AG08395 (cell line): ENCODE data around the gene RADIL.

Source experiments
- DNase-seq: peaks from one replicate; pipeline ENCODE4 v3.0.0; 2012; ENCODE audit warnings: mixed read lengths, low spot score

Gene RADIL

GRCh38 chr7:4775250-4775847, 108.2 kb downstream of the RADIL start, which contains the start of gene AP5Z1:
TSS of gene AP5Z1 (plus strand) at chr7:4775623. CDS start at chr7:4775716, 93 bp downstream.
- DNase-seq: peak; percentile 100

- peak; percentile 72 for DNase-seq
Measured at GRCh38 chr7:4774658-4775249, 108.8 kb downstream of the RADIL start.

GRCh38 chr7:4774007-4774406, 109.5 kb downstream of the RADIL start:
- DNase-seq: no peak

DNA sequence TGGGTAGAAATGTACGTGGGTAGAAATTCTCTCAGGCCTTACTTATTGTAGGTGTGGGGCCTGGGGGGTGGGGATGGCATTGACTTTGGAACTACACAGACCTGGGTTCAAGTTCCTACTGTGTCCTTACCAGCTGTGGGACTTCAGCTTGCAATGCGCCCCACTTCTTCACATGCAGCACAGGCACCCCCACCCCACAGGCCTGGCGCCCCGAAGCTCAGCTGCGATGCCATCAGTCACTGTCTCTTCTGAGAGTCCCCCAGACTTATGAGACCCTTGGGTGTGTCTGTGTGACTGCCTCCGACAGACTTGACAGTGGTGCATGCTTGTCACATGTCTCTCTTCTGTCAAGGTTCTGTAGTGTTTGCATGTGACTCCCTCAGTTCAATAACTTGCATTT, 111.2 kb downstream of the RADIL start:
- DNase-seq: no peak

- DNase-seq: no peak
Measured at GRCh38 chr7:4771737-4772136, 111.8 kb downstream of the RADIL start.

GRCh38 chr7:4770886-4771285, 112.6 kb downstream of the RADIL start:
- no peak for DNase-seq

- no peak for DNase-seq
Measured at GRCh38 chr7:4769761-4770160, 113.8 kb downstream of the RADIL start.

GRCh38 chr7:4768597-4769569, 114.6 kb downstream of the RADIL start:
- DNase-seq: no peak

- DNase-seq: no peak
Measured at GRCh38 chr7:4766666-4767519, 116.6 kb downstream of the RADIL start.

GRCh38 chr7:4765776-4766490, 117.6 kb downstream of the RADIL start:
- no peak for DNase-seq

DNA sequence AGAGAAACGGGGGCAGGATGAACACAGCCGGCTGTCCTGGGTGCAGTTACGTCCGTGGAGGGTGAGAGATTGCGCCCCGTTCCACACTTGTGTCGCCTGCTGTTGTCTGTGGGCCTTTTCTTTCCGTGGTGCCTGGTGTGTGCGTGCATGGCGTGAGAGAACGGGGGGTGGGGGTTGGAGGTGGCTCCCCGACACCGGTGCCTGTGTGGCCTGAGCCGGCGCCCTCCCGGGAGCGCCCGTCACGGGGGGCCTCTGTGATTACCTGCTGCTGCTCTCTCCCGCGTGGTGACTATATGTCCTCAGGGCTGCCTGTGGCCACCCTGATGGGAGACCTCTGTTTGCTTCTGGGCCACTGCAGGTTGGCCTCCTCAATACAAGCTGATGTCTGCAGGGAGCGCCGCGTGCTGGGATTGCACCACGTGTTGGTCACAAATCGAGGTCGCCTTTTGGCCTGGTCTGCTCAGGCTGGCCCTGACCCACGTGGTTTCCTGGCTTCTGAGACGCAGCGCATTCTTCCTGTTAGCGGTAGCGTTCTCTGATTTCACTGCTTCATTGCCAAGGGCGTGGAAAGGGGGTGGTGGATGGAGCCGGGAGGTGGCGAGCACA, 119.0 kb downstream of the RADIL start:
- no peak for DNase-seq

- DNase-seq: no peak
Measured at GRCh38 chr7:4763794-4764185, 119.7 kb downstream of the RADIL start.

DNA sequence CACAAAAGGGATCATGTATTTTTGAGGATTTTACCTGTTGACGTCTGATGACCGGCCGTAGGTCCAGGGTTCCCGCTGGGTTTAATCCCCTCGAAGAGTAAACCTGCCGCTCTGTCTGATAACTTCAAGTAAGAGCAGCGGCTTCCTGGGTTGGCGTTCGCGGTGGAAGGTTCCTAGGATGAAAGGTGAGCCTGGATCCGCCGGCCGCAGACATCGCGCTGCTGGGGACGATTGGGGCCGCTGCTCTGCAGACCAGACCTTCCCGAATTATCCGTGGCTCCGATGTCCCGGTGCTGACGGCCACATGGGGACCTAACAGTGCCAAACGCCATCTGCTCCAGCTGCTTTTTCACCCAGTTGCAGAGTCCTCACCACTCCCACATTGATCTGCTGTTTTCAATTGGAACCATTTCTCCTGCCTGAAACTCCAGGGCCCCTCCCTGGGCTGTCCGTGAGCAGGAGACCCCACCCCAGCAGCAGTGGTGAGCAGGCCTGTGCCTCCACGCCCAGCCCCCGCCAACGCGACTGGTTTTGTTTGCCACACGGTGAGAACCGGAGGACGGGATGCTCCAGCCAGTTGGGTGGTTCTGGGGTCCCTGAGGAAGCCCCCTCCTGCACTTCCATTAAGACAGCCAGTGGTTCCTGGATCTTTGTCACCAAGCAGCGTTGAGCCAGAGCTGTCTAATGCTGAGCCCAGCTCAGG, 120.3 kb downstream of the RADIL start:
- DNase-seq: no peak

DNA sequence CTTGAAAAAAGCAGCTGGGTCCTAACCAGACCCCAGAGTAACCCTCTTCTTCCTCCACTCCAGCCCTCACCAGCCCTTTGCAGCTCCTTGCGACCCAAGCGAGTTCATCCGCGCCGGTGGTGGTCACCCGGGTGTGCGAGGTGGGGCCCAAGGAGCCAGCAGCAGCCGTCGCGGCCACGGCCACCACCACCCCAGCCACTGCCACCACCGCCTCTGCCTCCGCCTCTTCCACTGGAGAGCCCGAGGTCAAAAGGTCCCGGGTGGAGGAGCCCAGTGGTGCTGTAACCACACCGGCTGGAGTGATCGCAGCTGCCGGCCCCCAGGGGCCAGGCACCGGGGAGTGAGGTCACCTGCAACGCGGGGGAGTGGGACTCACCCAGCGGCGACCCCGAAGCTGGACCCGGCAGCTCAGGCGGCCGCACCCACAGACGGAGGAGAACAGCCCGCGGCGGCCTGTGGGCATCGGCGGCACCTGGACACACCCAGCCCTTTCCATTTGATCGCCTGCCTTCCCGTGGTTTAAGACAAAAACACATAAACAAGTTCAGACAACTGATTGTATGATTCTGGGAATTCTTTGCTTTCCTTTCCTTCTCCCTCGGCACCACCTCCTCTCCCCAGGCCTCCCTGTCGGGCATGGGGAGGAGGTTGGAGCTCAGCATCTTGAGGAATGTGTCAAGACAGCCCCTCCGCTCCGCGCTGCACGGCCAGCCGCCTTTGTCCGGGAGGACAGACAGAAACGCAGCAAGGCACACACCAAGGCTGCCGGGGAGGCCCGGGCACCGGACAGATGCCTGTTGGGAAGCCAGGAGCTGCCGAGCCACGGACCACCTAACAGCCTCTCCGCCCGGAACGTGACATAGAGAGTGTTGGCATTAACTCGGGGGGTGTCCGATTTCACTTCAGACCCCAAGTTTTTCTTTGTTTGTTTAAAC, 121.1 kb downstream of the RADIL start:
- no peak for DNase-seq

DNA sequence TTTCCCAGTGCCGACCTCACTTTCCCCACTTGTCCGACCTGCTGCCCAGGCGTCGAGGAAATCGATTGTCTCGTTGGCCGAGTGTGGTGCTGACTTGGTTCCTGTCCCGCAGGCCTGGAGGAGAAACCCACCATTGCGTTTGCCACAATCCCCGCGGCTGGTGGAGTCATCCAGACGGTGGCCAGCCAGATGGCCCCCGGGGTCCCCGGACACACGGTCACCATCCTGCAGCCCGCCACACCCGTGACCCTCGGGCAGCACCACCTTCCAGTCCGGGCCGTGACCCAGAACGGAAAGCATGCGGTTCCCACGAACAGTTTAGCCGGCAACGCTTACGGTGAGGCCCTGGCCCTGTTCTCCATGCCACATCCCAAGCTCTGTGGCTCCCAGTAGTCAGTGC, 122.6 kb downstream of the RADIL start:
- no peak for DNase-seq

DNA sequence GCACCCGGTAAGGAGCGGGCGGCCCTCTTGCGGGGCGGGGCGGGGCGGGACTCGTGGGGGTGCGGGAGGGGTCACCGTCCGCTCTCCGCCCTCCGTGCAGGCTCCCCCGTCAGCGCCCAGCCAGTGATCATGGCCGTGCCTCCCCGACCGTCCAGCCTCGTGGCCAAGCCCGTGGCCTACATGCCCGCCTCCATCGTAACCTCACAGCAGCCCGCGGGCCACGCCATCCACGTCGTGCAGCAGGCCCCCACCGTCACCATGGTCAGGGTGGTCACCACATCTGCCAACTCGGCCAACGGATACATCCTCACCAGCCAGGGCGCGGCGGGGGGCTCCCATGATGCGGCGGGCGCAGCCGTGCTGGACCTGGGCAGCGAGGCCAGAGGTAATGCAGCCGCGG, 124.3 kb downstream of the RADIL start:
- no peak for DNase-seq

DNA sequence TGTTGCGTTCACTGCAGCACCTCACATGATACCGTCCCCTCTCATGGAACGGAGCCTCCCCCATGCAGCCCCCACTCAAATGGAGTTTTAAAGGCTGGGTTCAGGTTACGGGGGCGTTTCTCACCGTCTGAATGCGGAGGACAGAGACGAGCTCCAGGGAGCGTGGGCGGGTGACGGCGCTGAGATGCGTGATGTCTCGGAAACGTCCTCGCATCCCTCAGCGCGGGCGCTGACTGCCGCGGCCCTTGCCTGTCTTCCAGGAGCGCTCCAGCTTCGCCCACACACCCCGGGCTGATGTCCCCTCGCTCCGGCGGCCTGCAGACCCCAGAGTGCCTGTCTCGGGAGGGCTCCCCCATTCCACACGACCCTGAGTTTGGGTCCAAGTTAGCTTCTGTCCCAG, 124.7 kb downstream of the RADIL start:
- no peak for DNase-seq

DNA sequence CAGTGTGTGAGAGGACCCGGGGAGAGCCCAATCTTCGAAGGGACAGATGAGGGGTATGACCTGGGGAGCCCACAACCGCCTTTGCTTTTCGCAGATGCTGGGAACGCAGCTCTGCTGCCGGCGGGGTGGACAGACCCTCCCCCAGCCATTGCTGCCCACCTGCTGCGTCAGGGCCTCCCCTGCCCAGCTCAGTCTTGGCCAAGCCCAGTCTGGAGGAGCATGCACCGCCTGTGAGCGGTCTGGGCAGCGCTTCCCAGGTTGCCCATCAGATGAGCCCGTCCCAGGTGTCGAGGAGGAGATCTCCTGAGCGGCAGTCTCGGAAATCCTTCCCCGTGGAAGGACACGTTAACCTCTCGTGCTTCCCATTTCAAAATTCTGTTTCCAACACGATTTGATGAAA, 125.4 kb downstream of the RADIL start:
- no peak for DNase-seq

DNA sequence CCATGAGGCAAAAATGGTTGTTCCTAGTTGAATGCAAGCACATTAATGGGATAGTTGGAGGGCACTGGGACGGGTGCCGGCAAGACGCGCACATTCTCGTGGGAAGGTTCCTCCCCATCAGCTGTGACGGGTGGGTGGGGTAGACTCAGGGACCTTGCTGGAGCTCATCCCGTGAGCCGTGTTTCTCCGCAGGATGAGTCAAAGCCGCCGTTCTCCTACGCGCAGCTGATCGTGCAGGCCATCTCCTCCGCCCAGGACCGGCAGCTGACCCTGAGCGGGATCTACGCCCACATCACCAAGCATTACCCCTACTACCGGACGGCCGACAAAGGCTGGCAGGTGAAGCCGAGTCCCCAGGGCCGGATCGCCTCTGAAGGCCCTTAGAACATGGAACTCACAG, 128.5 kb downstream of the RADIL start:
- no peak for DNase-seq
